HG02973 (cell line): ENCODE measurements around the gene CACNA1G.

ENCODE experiments used
- ATAC-seq: cut with Tn5 transposase; IDR thresholded peaks from one replicate; pipeline ENCODE4 v1.9.1; 2021; ENCODE audit warnings: moderate library complexity; ENCODE audit not compliant: unreplicated experiment

CACNA1G gene

GRCh38 chr17:50585891-50586290 lies 25.4 kb downstream of the CACNA1G start:
- no peak for ATAC-seq

GRCh38 chr17:50586421-50587247 lies 26.1 kb downstream of the CACNA1G start:
- no peak for ATAC-seq

GRCh38 chr17:50587571-50587970 lies 27.1 kb downstream of the CACNA1G start:
- no peak for ATAC-seq

DNA sequence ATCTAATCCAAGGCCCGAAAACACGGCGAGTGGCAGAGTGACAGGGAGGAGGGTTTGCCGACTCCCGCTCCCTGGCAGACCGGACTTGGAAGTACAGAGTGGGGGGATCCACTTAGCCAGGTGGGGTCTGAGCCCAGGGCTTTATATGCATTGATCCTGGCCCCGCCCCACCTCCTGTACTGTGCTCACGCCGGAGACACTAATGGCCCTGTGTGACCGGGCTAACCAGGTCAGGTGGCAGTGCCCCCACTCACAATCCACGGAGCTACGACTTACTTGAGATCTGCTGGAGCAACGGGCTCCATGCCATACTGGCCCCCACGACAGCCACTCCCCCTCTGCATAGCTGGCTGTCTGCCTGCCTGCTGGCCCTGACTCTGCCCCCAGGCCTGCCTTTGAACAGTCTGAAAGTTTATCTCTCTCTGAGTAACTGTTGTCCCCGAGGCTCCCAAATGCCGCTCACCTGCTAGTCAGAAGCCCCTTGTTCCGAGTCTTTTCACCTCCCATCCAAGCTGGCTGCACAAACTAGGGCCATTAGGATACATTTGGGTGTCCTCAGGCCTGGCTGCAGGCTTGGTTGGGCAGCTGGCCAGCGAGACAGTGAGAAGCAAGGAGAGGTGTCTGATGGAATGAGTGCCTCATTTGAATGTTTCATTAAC lies 28.0 kb downstream of the CACNA1G start:
- ATAC-seq: no peak

DNA sequence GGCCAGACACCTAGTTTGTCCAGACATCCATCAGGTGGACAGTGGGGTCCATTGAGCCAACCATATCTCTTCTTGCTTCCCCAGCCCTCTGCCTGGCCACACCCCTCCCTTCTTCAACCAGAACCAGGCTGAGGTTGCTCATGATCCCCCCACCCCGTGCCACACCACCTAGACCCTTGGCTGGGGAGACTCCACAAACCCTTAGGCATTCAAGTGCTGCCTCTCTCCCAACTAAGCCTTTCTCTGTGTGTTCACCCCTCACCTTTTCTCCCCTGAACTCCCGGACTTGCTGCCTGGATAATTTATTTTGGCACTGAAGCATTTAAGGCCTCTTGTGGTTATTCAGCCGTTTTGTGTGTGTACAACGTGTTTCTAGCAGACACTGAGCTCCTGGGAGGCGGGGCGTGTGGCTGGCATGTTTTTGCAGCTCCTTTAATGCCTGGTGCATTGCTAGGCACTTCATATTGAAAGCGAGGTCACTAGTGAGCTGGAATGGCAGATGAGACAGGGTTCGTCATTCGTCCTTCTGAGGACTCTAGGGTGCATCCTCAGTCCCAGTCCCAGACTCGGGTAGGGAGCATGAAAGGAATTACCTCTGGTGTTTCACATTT lies 28.7 kb downstream of the CACNA1G start:
- no peak for ATAC-seq

GRCh38 chr17:50590946-50591737 lies 30.6 kb downstream of the CACNA1G start:
- ATAC-seq: no peak

DNA sequence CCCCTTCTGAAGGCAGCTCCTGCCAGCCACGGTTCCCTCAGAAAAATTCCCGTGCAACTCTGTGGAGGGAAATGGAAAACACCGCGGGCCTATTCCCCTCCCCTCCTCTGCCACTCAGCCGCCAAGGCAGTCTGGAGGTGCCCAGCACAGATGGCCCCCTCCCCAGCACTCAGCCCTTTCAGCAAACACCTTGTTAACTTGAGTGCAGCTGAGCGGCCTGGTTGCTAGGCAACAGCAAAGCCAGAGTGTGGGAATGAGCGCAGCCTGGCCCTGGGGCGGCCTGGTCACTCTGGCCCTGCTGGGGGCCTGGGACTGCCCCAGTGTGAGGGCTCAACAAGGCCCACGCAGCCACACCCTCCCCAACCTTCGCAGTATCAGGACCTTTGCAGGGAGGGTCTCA lies 32.8 kb downstream of the CACNA1G start:
- ATAC-seq: no peak

- ATAC-seq: no peak
Measured at GRCh38 chr17:50594128-50594823, 33.8 kb downstream of the CACNA1G start.

- ATAC-seq: no peak
Measured at GRCh38 chr17:50594892-50595291, 34.4 kb downstream of the CACNA1G start.

- no peak for ATAC-seq
Measured at GRCh38 chr17:50596191-50597037, 35.9 kb downstream of the CACNA1G start.

GRCh38 chr17:50598487-50598886 lies 38.0 kb downstream of the CACNA1G start:
- no peak for ATAC-seq

DNA sequence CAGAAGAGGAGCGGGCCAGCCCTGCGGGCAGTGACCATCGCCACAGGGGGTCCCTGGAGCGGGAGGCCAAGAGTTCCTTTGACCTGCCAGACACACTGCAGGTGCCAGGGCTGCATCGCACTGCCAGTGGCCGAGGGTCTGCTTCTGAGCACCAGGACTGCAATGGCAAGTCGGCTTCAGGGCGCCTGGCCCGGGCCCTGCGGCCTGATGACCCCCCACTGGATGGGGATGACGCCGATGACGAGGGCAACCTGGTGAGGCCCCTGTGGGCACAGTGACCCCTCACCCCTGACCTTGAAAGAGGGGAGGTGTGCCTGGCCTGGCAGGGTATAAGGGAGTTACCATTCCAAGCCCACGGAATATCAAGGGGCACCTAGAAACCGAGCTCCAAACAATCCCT lies 39.1 kb downstream of the CACNA1G start:
- no peak for ATAC-seq

GRCh38 chr17:50601823-50602375 lies 41.4 kb downstream of the CACNA1G start:
- no peak for ATAC-seq

DNA sequence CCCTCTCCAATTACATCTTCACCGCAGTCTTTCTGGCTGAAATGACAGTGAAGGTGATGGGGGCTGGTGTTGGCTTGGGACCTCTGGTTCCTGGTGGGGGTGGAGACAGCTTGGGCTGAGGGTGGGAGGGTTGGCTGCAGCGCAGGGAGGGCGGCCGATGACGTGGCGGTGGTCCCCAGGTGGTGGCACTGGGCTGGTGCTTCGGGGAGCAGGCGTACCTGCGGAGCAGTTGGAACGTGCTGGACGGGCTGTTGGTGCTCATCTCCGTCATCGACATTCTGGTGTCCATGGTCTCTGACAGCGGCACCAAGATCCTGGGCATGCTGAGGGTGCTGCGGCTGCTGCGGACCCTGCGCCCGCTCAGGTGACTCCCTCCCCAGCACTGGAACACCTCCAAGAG lies 42.3 kb downstream of the CACNA1G start:
- ATAC-seq: no peak

DNA sequence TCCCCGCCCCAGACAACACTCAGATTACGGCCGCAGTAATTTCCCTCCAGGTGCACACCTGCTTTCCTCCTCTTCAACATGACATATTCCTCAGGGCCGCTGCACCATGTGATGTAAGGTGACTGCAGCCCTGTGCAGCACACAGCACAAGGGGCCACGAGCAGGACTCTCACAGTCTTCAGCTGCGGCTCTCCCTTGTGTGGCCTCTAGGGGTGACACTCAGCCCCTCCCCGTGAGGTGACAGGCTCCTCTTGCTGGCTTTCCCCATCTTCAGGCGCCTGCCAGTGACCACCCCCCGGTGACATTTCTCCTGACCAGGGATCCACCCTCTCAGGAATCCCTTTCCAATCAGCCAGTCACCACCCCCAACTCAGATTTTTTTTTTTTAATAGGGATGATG lies 42.8 kb downstream of the CACNA1G start:
- no peak for ATAC-seq

- ATAC-seq: no peak
Measured at GRCh38 chr17:50604513-50604912, 44.0 kb downstream of the CACNA1G start.

DNA sequence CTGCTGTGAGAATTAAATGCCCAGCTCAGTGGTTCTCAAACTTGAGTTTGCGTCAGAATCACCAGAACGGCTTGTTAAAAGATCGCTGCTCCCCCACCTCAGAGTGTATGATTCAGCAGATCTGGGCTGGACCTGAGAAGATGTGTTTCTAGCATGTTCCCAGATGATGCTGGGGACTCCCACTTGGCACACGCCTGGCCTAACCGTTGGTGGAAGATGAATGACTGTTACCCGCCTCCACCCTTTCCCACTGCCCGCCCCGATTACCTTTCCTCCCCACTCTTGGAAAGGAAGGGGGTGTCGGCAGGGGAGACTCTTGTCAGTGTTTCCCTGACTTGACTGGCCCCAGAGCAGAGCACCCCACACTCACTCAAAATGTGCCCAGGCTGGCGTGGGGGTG lies 44.9 kb downstream of the CACNA1G start:
- ATAC-seq: no peak

GRCh38 chr17:50607522-50608175 lies 47.1 kb downstream of the CACNA1G start:
- no peak for ATAC-seq
